ENCODE data around the gene EGLN2. TPM values are rescaled to one million over a fixed set of nuclear protein-coding genes. Genes with fewer than 3 reads are reported as not detected.

EGLN2 gene
- total RNA-seq, 1 experiment from 2014 or later, result 131 TPM

Other genes starting within 250 kb of the EGLN2 start
- 90.9 and 92.9 TPM in 2 replicates for gene SHKBP1, start 222.3 kb upstream of the EGLN2 start, total RNA-seq (2021)
- 115 and 129 TPM in 2 replicates for gene LTBP4, start 197.8 kb upstream of the EGLN2 start, total RNA-seq (2021)
- 32.6 and 34.5 TPM in 2 replicates for gene NUMBL, start 108.5 kb upstream of the EGLN2 start, total RNA-seq (2021)
- 40.5 and 42.0 TPM in 2 replicates for gene COQ8B, start 82.3 kb upstream of the EGLN2 start, total RNA-seq (2021)
- 11.2 and 11.8 TPM in 2 replicates for gene ITPKC, start 82.1 kb upstream of the EGLN2 start, total RNA-seq (2021)
- 27.7 and 31.5 TPM in 2 replicates for gene ACTMAP, start 48.7 kb upstream of the EGLN2 start, total RNA-seq (2021)
- gene SNRPA, start 48.0 kb upstream of the EGLN2 start, total RNA-seq (2021), result 199 and 225 TPM in 2 replicates
- gene MIA, start 23.7 kb upstream of the EGLN2 start, total RNA-seq (2021), result not detected in 2 replicates
- 22.6 and 26.8 TPM in 2 replicates for gene RAB4B, start 20.9 kb upstream of the EGLN2 start, total RNA-seq (2021)
- gene CYP2A6, start 51.3 kb downstream of the EGLN2 start, total RNA-seq (2021), result 0.28 TPM in 1 of 2 replicates, not detected in the other
- not detected in 2 replicates for gene CYP2A7, start 83.0 kb downstream of the EGLN2 start, total RNA-seq (2021)
- 2.3 and 3.0 TPM in 2 replicates for gene CYP2B6, start 192.1 kb downstream of the EGLN2 start, total RNA-seq (2021)